Esophagus squamous epithelium (tissue), 5 donors: ENCODE results near the gene MRPL55. TPM values are rescaled to one million over a fixed set of nuclear protein-coding genes. Genes with fewer than 3 reads are reported as not detected.

Experiments
- DNase-seq: peaks from one replicate; lab custom pipeline; 2025; lab: John Stamatoyannopoulos, UW
- H3K27ac ChIP-seq, 4 donors: fragments of 200-600 bp; sonication (generic); one replicate each; pipeline ENCODE4 v1.5.1; 2016 to 2019; ENCODE audit warnings: mild to moderate bottlenecking in 1 of 4
- H3K27me3 ChIP-seq, 4 donors: fragments of 200-600 bp; sonication (generic); 1 replicate in 3 of 4; 2 replicates in 1 of 4; pipeline versions ENCODE4 v1.5.1 to v1.6.0; 2017 to 2021; ENCODE audit warnings: antibody characterized with exemption in 1 of 4
- H3K36me3 ChIP-seq, 3 donors: fragments of 200-600 bp; sonication (generic); one replicate each; pipeline ENCODE4 v1.5.1; 2016 to 2019
- H3K4me1 ChIP-seq, 3 donors: fragments of 200-600 bp; sonication (generic); one replicate each; pipeline ENCODE4 v1.5.1; 2017 to 2019
- H3K4me3 ChIP-seq, 4 donors: fragments of 200-600 bp; sonication (generic); 1 replicate in 3 of 4; 2 replicates in 1 of 4; pipeline ENCODE4 v1.5.1; 2016 to 2019; ENCODE audit warnings: mild to moderate bottlenecking in 2 of 4, moderate library complexity in 1 of 4
- H3K9me3 ChIP-seq, 3 donors: fragments of 200-600 bp; sonication (generic); one replicate each; pipeline ENCODE4 v1.5.1; 2016 to 2019
- CTCF ChIP-seq, 6 experiments: fragments of 450-650 bp in 4 of 6; fragments of 200-600 bp in 2 of 6; sonication (generic) in 2 of 6; IDR thresholded peaks; one replicate each; pipeline ENCODE4 v1.5.1; 2016 to 2019; ENCODE audit warnings: antibody characterized with exemption in 6 of 6, mild to moderate bottlenecking in 4 of 6, moderate library complexity in 4 of 6
- POLR2A ChIP-seq, 4 donors: fragments of 450-650 bp; IDR thresholded peaks; one replicate each; pipeline ENCODE4 v1.6.1; 2017; ENCODE audit warnings: antibody characterized with exemption in 4 of 4, mild to moderate bottlenecking in 4 of 4, moderate library complexity in 3 of 4
- WGBS, 2 donors: methylation state at CpG; one replicate each; pipeline ENCODE4 v1.1.5; 2018; 5-methylcytosine and 5-hydroxymethylcytosine counted together
- intact Hi-C: fragments of 100-400 bp; cut with DNase I; formaldehyde crosslinking; loops from one replicate; pipeline ENCODE4 v1.15.0; 2022
- total RNA-seq, 4 donors: library from RNA; depleted of rRNA; stranded (reverse); fragments of >200 nt; gene quantifications; one replicate each; pipeline ENCODE4 v1.1.0, GENCODE V29; 2016
- donor health status: DM: yes; HTN: yes; CAD: no.

MRPL55 gene
- total RNA-seq, 4 donors from 2014 or later: 33.8 to 62.2 (median 51.2) TPM

- peaks cover 16 to 42% (median 20%) of the 10 kb centered on the region in 3 donors for H3K36me3 ChIP-seq
- no peak for DNase-seq
- WGBS, 2 donors: 57% methylated on average over 1 of the region's 20 CpGs; no CpG with 5 or more reads in 1 of the 2 donors
- no peaks in the 10 kb centered on the region for H3K9me3 ChIP-seq
- TF ChIP-seq CTCF (IDR thresholded peaks at IDR 0.05) (no peak), POLR2A (IDR thresholded peaks at IDR 0.05) (no peak)
- peaks cover 60 to 100% (median 72%) of the 10 kb centered on the region in 3 donors for H3K4me1 ChIP-seq
- intact Hi-C loops: no loop called here
- no peaks in the 10 kb centered on the region for H3K27me3 ChIP-seq
- H3K4me3 ChIP-seq: no peak overlapping the region
- H3K27ac ChIP-seq: peak overlapping the region in 1 of 4 donors; percentile 87
Measured at GRCh38 chr1:228147151-228147693, 38.1 kb upstream of the MRPL55 start.

- intact Hi-C loops: no loop called here
- 82 to 85% methylated on average over 9 to 10 of the region's 18 CpGs for WGBS, 2 donors
- DNase-seq: no peak
- H3K27ac ChIP-seq: peak overlapping the region in 1 of 4 donors; percentile 10
- no peak overlapping the region for H3K4me3 ChIP-seq
- peaks cover 66 to 100% (median 76%) of the 10 kb centered on the region in 3 donors for H3K4me1 ChIP-seq
- H3K9me3 ChIP-seq: no peaks in the 10 kb centered on the region
- H3K27me3 ChIP-seq: no peaks in the 10 kb centered on the region
- peaks cover 16 to 42% (median 20%) of the 10 kb centered on the region in 3 donors for H3K36me3 ChIP-seq
- no peak for TF ChIP-seq CTCF (IDR thresholded peaks at IDR 0.05)
- no peak for TF ChIP-seq POLR2A (IDR thresholded peaks at IDR 0.05)
Measured at GRCh38 chr1:228146417-228147150, 37.5 kb upstream of the MRPL55 start.

DNA sequence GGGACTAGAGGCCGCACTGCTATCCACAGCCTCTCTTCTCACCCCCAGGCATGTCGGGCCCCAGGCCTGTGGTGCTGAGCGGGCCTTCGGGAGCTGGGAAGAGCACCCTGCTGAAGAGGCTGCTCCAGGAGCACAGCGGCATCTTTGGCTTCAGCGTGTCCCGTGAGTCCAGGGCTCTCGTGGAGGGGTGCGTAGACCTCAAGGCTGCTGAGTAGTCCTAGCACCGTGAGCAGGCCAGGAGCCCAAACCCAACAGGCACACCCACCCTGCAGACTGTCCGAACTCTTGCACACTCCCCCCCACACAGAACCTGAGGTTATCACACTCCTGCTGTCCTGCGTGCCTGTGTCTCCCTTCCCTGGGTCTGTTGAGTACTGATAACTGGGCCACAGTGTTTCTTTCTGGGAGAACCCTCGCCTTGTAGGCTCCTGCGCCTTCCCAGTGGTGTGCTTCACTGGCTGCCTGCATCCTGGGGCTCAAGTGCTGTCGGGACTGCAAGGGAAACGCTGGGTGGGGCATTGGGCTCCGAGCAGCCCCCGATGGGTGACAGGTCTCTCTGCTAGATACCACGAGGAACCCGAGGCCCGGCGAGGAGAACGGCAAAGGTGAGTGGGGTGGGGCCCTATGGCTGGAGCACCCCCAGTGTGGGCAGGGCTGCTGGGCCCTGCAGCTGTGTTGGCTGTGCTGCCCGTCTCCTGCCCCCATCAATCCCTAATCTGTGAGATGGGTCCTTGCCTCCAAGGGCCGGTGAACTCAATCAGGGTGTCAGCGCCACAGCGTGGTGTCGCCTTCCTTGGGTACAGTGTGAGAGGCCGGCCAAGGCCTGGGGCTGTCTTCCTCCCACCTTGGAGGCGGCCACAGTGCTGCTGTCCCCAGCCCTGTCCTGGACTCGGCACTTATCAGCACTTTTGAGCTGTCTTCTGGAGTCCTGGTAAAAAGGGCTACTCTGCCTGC is 36.6 kb upstream of the MRPL55 start:
- H3K36me3 ChIP-seq: peaks cover 16 to 42% (median 20%) of the 10 kb centered on the region in 3 donors
- no peaks in the 10 kb centered on the region for H3K9me3 ChIP-seq
- no peaks in the 10 kb centered on the region for H3K27me3 ChIP-seq
- no peak overlapping the region for H3K4me3 ChIP-seq
- peak overlapping the region in 3 of 4 donors; percentile 14 to 66 (median 48) for H3K27ac ChIP-seq
- TF ChIP-seq CTCF (IDR thresholded peaks at IDR 0.05) (no peak), POLR2A (IDR thresholded peaks at IDR 0.05) (no peak)
- intact Hi-C loops: no loop called here
- H3K4me1 ChIP-seq: peaks cover 65 to 100% (median 72%) of the 10 kb centered on the region in 3 donors
- no peak for DNase-seq
- WGBS, 2 donors: 74 to 79% methylated on average over 8 to 10 of the region's 31 CpGs

DNA sequence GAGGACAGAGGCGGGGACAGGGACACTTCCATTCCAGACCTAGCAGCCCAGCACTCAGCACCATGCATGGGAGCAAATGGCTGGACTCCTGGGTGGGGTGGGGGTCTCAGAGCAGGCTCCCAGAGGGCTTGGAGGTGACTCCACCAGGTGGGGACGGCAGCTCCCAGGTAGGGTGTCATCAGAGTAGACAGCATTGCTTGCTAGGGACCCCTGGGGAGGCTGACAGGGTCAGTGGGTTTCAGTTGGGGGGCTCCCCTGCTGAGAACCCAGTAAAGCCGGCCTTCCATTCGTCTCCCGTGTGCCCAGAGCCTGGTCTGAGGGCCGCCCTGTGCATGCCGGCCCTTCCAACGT is 35.9 kb upstream of the MRPL55 start:
- H3K4me1 ChIP-seq: peaks cover 59 to 94% (median 65%) of the 10 kb centered on the region in 3 donors
- peak overlapping the region; percentile 6 to 66 (median 52) for H3K27ac ChIP-seq
- no peaks in the 10 kb centered on the region for H3K9me3 ChIP-seq
- H3K36me3 ChIP-seq: peaks cover 16 to 42% (median 20%) of the 10 kb centered on the region in 3 donors
- TF ChIP-seq POLR2A (IDR thresholded peaks at IDR 0.05) (no peak), CTCF (IDR thresholded peaks at IDR 0.05) (no peak)
- DNase-seq: no peak
- no peak overlapping the region for H3K4me3 ChIP-seq
- intact Hi-C loops: no loop called here
- H3K27me3 ChIP-seq: no peaks in the 10 kb centered on the region
- WGBS, 2 donors: 80 to 82% methylated on average over 2 to 7 of the region's 8 CpGs
